ENCODE data around the gene ERV3-1. TPM values are rescaled to one million over a fixed set of nuclear protein-coding genes. Genes with fewer than 3 reads are reported as not detected.
"Not testable (repeated sequence)": the region's sequence is repeated elsewhere in the genome, so short reads cannot be mapped to it uniquely, and the experiment has no call there.

Gene ERV3-1, protein sequence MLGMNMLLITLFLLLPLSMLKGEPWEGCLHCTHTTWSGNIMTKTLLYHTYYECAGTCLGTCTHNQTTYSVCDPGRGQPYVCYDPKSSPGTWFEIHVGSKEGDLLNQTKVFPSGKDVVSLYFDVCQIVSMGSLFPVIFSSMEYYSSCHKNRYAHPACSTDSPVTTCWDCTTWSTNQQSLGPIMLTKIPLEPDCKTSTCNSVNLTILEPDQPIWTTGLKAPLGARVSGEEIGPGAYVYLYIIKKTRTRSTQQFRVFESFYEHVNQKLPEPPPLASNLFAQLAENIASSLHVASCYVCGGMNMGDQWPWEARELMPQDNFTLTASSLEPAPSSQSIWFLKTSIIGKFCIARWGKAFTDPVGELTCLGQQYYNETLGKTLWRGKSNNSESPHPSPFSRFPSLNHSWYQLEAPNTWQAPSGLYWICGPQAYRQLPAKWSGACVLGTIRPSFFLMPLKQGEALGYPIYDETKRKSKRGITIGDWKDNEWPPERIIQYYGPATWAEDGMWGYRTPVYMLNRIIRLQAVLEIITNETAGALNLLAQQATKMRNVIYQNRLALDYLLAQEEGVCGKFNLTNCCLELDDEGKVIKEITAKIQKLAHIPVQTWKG
- total RNA-seq (2021; fragmentation: NEBNext Ultra II Directional; extraction: Animal tissue kit (Norgen Biotek cat#: 25700)), result 1 to 10 TPM; 2.4 to 3.5 (median 3.0) TPM
- long read RNA-seq, partial matches to known transcripts, result 0 of 3 reads
- long read RNA-seq, other reads (novel, unspliced or antisense), result 2 of 3 reads

DNA sequence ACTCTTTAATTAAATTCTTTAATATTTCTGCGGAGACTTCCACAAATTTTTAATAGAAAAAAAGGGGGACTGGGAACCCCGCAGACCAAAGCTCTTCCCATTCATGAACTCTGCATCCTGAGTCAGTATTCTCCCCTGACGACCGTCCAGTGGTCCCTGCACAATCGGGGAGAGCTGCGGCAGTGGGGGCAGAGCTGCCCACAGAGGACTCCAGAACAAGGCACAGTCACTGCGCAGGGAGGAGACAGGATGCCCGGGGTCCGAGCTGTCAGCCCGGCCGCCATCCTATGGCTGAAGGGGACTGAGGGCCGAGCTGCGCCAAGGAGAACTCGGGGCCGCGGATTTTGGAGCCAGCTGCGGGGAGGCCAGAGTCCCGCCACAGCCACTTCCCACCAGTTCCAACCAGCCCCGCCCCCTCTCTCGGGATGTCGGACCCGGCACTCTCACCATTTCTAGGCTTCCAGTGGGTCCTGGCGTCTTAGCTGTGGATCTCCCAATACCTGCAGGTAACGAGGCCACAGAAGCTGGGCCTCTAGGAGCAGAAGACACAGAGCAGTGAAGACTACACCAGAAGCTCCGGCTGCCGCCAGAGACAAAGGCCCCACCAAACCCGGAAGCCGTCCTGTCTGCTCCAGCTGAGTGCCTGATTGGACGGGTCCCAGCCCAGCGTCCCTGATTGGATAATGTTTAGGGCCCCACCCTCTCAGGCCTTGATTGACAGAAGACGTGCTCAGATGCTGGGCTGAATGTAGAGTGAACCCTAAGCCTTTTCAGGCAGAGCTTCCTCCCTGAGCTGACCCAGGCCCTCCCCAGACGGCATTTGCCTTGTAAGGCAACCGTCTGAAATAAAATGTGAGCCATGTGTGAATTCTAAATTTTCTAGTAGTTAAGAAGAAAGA is at the start of gene ERV3-1:
Gene ERV3-1 (minus strand): TSS at position 594 of the 899 bp plus-strand sequence. CDS start 13,661 bp downstream, outside the sequence.
- Mint-ChIP-seq H3K4me1 (ENCODE audit: low read depth) (peaks cover 29% of the 10 kb centered on the region), H3K36me3 (ENCODE audit: low read depth) (peaks cover 31% of the 10 kb centered on the region), H3K9me3 (peaks cover 11% of the 10 kb centered on the region), H3K27me3 (ENCODE audit: insufficient read depth) (no peaks in the 10 kb centered on the region), H3K4me3 (peak within 1 kb of the TSS; percentile 98), H3K27ac (peak within 1 kb of the TSS; percentile 98)
- TF ChIP-seq, protein P1, sequence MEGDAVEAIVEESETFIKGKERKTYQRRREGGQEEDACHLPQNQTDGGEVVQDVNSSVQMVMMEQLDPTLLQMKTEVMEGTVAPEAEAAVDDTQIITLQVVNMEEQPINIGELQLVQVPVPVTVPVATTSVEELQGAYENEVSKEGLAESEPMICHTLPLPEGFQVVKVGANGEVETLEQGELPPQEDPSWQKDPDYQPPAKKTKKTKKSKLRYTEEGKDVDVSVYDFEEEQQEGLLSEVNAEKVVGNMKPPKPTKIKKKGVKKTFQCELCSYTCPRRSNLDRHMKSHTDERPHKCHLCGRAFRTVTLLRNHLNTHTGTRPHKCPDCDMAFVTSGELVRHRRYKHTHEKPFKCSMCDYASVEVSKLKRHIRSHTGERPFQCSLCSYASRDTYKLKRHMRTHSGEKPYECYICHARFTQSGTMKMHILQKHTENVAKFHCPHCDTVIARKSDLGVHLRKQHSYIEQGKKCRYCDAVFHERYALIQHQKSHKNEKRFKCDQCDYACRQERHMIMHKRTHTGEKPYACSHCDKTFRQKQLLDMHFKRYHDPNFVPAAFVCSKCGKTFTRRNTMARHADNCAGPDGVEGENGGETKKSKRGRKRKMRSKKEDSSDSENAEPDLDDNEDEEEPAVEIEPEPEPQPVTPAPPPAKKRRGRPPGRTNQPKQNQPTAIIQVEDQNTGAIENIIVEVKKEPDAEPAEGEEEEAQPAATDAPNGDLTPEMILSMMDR (IDR thresholded peaks at IDR 0.05), result no peak
- DNase-seq, result peak; percentile 90

DNA sequence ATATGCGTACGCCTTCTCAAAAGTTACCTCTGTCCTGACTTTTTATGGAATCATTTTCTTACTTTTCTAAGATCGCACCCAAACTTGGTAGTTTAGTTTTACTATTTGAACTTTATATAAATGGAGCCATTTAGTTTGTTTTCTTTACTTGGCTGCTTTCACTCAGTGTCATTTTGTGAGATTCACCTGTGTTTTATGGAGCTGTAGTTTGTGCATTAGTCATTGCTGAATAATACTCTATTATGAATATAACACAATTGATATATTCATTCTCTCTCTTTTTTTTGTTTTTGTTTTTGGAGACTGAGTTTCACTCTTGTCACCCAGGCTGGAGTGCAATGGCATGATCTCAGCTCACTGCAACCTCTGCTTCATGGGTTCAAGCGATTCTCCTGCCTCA is 49.3 kb upstream of the ERV3-1 start:
- H3K4me3 Mint-ChIP-seq, H3K27ac Mint-ChIP-seq: not testable (repeated sequence)
- H3K36me3 Mint-ChIP-seq (ENCODE audit: low read depth), result peaks cover 16% of the 10 kb centered on the region

DNA sequence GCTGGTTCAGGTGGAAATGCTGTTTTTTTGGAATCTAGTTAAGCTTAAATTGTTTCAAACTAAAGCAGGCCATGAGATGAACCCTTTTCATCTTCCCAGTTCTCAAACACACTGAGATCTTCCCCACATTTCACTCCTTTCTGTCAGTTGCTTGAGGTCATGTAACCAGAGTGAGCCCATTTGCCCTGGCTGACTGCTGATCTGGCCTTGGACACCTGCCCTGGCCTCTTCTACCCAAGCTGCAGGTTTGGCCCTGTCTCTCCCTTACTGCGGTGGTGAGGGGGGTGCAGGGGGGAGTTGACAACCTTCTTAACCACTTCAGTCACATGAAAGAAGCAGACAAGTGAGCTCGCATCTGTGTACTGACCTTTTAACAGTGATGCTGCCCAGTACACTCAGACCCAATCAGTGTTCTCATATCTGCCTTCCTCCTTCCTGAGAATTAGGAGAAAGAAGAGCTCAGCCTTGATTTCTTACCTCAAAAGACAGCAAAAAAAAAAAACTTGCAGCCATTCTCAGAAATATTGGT is 48.0 kb upstream of the ERV3-1 start:
- H3K4me1 Mint-ChIP-seq (ENCODE audit: low read depth); H3K9me3 Mint-ChIP-seq; H3K27ac Mint-ChIP-seq; H3K4me3 Mint-ChIP-seq; H3K27me3 Mint-ChIP-seq (ENCODE audit: insufficient read depth); DNase-seq: not testable (repeated sequence)
- H3K36me3 Mint-ChIP-seq (ENCODE audit: low read depth), result peaks cover 22% of the 10 kb centered on the region

More for the DNA sequence above, 49.3 kb upstream of the ERV3-1 start:
- H3K4me1 Mint-ChIP-seq (ENCODE audit: low read depth); H3K9me3 Mint-ChIP-seq; DNase-seq; H3K27me3 Mint-ChIP-seq (ENCODE audit: insufficient read depth): not testable (repeated sequence)

DNA sequence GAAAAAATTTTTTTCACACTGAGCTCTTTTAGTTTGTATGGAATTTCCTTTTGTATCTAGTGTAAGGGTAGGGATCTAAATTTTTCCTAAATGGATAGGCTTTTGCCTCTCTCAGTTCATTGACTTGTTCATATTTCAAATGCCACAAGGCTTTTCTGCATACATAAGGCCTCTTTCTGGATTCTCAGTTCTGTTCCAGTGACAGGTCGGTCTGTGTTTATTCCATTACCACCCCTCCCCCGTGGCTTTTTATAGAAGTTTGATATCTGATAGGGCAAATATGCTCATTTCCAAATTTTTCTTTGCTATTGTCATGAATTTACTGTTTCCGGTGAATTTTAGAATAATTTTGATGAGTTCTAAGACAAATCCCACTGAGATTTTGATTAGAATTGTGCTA is 45.2 kb upstream of the ERV3-1 start:
- H3K27ac Mint-ChIP-seq; DNase-seq; H3K4me1 Mint-ChIP-seq (ENCODE audit: low read depth); H3K27me3 Mint-ChIP-seq (ENCODE audit: insufficient read depth); H3K9me3 Mint-ChIP-seq; H3K4me3 Mint-ChIP-seq: not testable (repeated sequence)
- peaks cover 22% of the 10 kb centered on the region for H3K36me3 Mint-ChIP-seq (ENCODE audit: low read depth)

DNA sequence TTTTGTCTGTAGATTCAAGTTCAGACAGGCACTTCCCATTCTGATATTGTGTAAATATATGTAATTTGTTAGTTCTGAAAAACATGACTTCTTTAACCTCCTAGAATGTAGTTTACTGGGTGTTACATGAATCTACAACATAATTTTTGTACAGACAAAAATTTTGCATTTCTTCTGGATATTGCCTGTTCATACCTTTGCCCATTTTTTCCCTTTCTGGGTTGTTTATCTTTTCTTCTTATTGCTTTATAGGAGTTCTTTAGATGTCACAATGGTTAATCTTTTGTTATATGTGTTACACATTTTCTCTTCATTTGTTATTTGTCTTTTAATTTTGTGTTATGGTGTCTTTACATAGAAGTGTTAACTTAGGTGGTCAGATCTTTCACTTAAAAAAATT is 44.7 kb upstream of the ERV3-1 start:
- H3K4me1 Mint-ChIP-seq (ENCODE audit: low read depth); H3K9me3 Mint-ChIP-seq; H3K4me3 Mint-ChIP-seq; H3K27me3 Mint-ChIP-seq (ENCODE audit: insufficient read depth); H3K27ac Mint-ChIP-seq; DNase-seq: not testable (repeated sequence)
- peaks cover 22% of the 10 kb centered on the region for H3K36me3 Mint-ChIP-seq (ENCODE audit: low read depth)

DNA sequence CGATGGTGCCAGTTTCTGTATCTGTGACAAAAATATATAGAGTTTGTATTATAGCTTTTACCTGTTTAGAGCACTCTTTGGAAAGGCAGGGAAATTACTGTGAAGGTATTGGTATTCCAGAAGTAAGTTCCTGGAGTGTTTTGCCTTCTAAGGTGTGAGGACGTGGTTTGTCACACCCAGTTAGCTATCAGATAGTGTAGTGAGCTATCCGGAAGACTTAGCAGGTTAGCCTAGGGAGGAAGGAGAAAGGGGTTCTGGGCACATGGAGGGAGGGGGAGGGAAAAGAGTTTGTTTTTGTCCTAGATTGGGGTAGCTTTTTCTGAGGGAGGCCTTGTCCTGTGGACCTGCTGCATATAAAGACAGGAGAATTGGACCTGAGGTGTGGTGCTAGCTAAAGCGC is 39.8 kb upstream of the ERV3-1 start:
- not testable (repeated sequence) for H3K4me3 Mint-ChIP-seq; H3K9me3 Mint-ChIP-seq; DNase-seq; H3K27me3 Mint-ChIP-seq (ENCODE audit: insufficient read depth); H3K4me1 Mint-ChIP-seq (ENCODE audit: low read depth); H3K27ac Mint-ChIP-seq
- H3K36me3 Mint-ChIP-seq (ENCODE audit: low read depth), result peaks cover 11% of the 10 kb centered on the region

DNA sequence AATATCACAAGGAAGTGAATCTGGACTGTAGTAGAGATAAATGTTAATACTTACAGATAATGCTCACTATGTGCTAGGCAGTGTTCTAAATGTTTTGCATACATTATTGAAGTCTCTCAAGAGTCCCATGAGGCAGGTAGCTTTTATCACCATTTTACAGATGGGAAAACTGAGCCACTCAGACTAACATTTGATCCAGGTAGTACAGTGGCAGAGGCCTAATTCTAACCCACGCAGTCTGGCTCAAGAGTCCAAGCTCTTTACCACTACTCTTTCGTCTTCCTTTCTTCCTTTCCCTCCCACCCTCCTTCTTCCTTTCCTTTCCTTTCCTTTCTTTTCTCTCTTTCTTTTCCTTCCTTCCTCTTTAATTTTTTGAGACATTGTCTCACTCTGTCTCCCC is 39.1 kb upstream of the ERV3-1 start:
- not testable (repeated sequence) for H3K27ac Mint-ChIP-seq; H3K36me3 Mint-ChIP-seq (ENCODE audit: low read depth); DNase-seq; H3K4me1 Mint-ChIP-seq (ENCODE audit: low read depth); H3K27me3 Mint-ChIP-seq (ENCODE audit: insufficient read depth); H3K4me3 Mint-ChIP-seq; H3K9me3 Mint-ChIP-seq

DNA sequence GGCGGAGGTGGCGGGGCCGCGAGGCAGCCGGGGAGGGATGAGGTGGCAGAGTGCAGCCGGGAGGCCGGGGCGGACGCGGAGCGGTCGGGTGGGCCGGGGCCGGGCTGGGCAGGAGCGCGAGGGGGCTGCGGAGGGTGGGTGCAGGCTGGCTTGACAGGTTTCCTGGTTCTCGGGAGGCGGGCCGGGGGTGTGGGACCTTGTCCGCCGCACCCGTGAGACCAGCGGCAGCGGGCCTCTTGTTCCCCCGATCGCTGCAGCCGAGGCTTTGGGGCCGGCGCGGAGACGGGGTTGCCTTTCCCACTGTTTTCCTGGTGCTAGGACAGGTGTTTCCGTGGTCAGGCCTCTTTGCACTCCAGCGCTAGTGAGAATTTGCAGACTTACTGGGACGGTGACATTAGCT is 32.3 kb upstream of the ERV3-1 start:
- Mint-ChIP-seq H3K27ac (peak overlapping the region; percentile 66), H3K4me1 (ENCODE audit: low read depth) (peaks cover 25% of the 10 kb centered on the region), H3K4me3 (peak overlapping the region; percentile 91)
- H3K9me3 Mint-ChIP-seq; H3K36me3 Mint-ChIP-seq (ENCODE audit: low read depth); H3K27me3 Mint-ChIP-seq (ENCODE audit: insufficient read depth): not testable (repeated sequence)
- peak; percentile 1 for DNase-seq

Data from HFFc6 (cell line).